IPS-NIHi7 (cell line): ENCODE data around the gene TEX28.
A peak's percentile ranks its signal among the peaks of the same experiment; 100 is the strongest.
"Not testable (repeated sequence)": the region's sequence is repeated elsewhere in the genome, so short reads cannot be mapped to it uniquely, and the experiment has no call there.

Source experiments
- DNase-seq: peaks from one replicate; pipeline ENCODE4 v3.0.0; 2012; ENCODE audit warnings: mixed read lengths; ENCODE audit errors: extremely low spot score

The TEX28 gene

DNA sequence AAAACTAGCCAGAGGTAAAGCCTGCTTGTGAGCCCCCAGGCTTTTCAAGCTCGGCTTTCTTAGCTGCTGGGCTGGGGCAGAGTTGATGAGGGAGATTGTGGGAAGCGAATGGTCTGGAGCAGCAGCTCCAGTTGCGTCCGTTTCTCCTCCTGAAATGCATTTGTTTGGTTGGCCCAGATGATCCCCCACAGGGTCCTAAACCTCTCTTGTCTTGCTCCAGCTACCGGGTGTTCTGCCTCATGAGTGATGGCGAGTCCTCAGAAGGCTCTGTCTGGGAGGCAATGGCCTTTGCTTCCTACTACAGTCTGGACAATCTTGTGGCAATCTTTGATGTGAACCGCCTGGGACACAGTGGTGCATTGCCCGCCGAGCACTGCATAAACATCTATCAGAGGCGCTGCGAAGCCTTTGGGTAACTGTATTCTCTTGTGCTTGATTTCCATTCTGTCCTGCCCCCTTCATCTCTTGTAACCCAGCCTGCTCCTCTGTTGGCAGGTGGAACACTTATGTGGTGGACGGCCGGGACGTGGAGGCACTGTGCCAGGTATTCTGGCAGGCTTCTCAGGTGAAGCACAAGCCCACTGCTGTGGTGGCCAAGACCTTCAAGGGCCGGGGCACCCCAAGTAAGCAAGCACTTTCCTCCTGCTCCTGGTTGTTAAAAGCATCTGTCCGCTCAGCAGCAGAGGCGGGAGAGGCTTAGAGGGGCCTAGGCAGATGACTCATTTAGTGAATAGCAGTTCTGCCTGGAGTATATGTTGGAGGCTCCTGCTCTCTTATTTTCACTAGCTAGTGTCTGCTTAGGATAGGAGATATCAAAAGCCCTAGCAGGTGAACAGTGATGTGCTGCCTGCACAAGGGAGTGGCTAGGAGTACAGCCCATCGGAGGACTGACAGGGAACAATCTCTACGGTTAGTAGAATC lies 16.0 kb upstream of the TEX28 start:
- no peak for DNase-seq

DNA sequence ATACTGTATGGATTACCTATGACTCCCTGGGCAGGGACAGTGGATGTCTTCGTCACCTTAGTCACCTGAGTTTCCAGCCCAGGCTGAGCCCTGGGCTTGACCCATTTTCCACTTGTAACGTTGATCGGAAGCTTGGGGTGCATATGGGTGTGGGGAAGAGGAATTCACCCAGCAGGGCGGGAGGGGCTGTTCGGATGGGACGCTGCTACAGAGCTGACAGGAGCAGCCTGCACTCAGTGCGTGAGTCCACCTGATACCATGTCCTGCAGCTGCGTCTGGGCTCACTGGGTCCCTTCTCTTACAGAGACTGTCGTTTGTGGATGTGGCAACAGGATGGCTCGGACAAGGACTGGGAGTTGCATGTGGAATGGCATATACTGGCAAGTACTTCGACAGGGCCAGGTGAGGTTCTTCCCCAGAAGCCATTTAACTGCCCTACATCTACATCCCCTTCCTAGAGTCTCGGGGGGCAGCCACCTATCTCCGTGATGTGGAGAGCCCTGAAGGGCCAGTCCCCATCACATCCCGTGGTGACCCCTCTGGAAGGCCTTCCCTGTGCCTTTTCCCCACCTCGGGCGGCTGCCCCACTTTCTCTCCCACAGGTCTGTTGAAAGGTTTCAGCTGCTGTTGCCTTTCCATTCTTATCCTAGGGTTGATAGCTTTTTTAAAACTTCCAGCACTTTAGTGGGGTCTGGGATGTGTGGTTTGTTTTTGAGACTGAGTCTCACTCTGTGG lies 14.3 kb upstream of the TEX28 start:
- no peak for DNase-seq

- DNase-seq, result peak; percentile 63
These were observed 13.4 kb upstream of the TEX28 start for GRCh38 chrX:154308108-154308946.

GRCh38 chrX:154307202-154307601 lies 12.3 kb upstream of the TEX28 start:
- no peak for DNase-seq

DNA sequence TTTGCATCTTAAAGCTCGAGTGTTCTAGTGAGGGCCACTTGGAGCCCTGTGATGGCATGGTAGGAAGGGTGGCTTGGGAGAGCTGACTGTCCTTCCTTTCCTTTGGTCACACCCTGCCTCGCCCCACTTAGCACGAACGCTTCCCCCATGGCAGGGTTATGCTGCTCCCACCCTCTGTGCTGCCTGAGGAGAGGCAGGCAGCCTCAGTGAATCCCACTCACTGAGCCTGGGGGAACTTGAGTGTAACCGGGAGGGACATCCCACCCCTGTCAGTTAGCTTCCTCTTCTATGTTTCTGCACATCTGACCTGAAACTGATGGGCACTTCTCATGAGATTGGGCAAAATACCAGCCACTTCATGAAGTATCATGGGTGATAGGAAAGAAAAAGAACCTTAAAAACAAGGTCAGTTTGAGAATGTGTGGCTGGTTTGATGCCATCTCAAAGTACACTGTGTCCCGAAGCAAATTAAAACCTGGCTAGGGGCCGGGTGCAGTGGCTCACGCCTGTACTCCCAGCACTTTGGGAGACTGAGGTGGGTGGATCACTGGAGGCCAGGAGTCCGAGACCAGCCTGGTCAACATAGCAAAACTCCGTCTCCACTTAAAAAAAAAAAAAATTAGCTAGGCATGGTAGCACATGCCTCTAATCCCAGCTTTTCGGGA lies 10.7 kb upstream of the TEX28 start:
- DNase-seq, result no peak

- DNase-seq, result no peak
These were observed 9.9 kb upstream of the TEX28 start for GRCh38 chrX:154304846-154305245.

DNA sequence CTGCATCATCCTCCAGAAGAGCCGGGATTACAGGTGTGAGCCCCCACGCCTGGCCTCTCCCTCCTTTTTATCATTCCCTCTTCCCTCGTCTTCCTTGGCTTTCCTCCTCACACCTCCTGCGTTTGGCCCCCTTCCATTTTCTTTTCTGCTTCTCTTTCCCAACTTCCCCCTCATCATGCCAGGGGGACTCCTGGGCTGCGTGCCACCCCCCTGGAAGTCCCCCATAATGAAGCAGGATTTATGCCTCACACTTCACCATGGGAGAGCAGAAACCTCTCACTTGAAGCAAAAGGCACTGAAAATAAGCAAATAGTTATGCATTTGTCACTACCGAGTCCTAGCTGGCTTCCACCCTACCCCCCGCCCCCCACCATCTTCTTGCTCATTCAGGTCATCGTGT lies 8.6 kb upstream of the TEX28 start:
- no peak for DNase-seq

- not testable (repeated sequence) for DNase-seq
These were observed 8.1 kb upstream of the TEX28 start for GRCh38 chrX:154302998-154303397.

DNA sequence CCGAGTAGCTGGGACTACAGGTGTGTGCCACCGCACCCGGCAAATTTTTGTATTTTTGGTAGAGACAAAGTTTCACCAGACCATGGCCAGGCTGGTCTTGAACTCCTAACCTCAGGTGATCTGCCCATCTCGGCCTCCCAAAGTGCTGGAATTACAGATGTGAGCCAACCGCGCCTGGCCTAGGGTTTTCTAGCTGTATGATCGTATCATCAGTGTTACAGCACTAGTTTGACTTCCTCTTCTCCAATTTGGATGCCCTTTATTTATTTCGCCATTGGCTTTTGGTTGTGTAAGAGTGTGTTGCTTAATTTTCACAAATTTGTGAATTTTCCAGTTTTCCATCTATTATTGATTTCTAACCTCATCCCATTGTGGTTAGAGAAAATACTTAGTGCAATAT lies 5.9 kb upstream of the TEX28 start:
- DNase-seq, result no peak

GRCh38 chrX:154298312-154298711 lies 3.4 kb upstream of the TEX28 start:
- no peak for DNase-seq

DNA sequence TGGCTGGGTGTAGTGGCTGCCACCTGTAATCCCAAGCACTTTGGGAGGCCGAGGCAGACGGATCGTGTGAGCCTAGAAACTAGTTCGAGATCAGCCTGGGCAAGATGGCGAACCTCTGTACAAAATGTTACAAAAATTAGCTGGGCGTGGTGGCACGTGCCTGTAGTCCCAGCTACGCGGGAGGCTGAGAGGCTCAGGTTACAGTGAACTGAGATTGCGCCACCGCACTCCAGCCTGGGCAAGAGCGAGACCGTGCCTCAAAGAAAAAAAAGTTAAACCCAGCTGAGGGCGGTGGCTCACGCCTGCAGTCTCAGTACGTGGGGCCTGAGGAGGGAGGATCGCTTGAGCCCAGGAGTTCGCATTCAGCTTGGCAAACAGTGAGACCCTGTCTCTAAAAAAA lies 1.8 kb upstream of the TEX28 start:
- DNase-seq, result no peak

DNA sequence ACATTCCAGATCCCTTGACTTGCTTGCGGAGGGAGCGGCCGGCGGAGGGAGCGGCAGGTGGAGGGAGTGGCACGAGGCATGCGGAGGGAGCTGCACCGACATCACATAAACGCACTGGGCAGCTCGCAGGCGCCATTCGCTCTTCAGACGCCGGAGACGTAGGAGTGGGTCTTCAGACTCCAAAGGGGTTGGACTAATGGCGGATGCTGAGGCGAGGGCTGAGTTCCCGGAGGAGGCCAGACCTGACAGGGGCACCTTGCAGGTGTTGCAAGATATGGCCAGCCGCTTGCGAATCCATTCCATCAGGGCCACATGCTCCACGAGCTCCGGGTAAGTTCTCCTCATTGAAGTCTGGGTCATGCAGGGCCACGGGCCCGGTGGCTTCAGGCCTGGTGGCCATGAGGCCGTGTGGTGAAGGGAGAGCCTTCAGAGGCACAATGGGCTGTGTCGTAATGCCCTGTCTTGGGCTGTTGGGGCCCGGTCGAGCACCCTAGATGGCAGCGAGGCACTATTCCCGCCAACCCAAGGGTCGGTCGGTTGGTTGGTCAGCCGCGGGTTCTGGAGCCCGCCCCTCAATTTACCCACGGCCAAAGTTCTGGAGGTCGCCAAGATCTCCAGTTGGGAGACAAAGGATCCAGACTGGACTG lies 863 bp upstream of the TEX28 start, which contains the start of gene TKTL1:
TSS of gene TKTL1 (plus strand) at position 132 of the 647 bp plus-strand sequence. CDS start at position 197, 65 bp downstream.
- DNase-seq, result no peak

DNA sequence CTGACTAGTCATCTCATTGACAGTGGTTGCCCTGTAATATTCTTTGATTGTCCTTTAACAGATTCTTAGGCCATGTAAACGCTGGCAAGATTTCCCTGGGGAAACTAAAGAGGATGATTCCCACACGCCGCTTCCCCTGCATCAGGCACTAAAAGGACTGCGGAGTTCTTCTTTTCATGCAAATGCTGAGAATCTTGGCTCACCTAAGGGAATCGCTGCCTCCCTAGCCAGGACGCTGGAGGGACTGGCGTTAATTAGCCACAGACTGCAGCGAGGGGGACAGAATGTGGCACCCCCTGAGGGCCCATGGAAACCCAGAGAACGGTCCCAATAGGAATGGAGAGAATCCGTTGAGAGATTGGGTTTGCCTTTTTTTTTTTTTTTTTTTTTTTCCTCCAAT lies 8.5 kb downstream of the TEX28 start:
- not testable (repeated sequence) for DNase-seq

- not testable (repeated sequence) for DNase-seq
These were observed 10.2 kb downstream of the TEX28 start for GRCh38 chrX:154284489-154285338.

DNA sequence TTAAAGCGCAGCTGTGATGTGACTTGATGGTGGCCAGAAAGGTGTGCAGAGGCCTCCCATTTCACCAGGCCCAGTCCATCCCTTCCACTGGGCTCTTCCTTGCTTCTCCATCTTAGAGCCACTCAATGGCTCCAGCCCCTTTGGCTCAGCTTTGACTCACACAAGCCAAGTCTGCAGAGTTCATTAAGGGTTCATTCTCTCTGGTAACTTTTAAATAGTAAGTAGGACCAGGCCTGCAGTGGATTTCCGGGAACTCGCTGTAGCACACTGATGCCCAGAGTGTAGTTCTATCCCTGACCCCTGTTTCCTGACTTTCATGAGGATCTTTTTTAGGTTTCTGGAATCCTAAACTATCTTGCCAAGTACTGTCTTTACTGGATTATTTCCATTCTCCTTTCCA lies 25.7 kb downstream of the TEX28 start:
- not testable (repeated sequence) for DNase-seq

- not testable (repeated sequence) for DNase-seq
These were observed 31.9 kb downstream of the TEX28 start for GRCh38 chrX:154263072-154263471.

DNA sequence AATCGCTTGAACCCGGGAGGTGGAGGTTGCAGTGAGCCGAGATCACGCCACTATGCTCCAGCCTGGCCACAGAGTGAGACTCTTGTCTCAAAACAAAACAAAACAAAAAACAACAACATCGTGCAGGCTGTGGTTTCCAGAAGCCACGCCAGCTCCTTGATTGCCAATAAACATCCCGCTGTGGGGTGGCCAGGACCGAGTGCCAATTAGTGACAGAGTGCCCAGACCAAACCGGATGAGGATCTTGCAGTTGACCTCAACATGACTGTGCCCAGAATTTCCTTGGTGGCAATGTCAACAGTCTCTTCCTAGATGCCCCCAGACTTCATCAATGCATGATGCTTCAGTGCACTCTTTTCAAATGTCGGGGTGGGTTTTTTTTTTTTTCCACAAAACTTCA lies 36.2 kb downstream of the TEX28 start:
- DNase-seq, result not testable (repeated sequence)

GRCh38 chrX:154257282-154257681 lies 37.6 kb downstream of the TEX28 start, which contains the start of gene OPN1MW3:
TSS of gene OPN1MW3 (plus strand) at chrX:154257582. CDS start at chrX:154257620, 38 bp downstream.
- not testable (repeated sequence) for DNase-seq

DNA sequence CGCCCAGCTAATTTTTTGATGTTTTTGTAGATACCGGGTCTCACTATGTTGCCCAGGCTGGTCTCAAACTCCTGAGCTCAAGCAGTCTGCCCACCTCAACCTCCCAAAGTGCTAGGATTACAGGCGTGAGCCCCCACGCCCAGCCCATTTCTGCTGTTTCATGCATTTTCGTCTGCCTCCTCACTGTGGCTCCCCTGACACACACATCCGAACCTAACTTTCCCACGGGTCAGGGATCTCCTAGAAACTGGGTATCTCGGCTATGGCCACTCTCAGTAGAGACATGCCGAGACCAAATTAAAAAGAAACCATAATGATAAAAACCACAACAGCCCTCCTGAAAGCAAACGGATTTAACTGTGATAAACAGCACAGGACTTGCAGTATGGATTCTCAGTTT lies 46.8 kb downstream of the TEX28 start:
- DNase-seq, result not testable (repeated sequence)
